IMR-90 (cell line): ENCODE data around the gene HDC. TPM values are rescaled to one million over a fixed set of nuclear protein-coding genes. Genes with fewer than 3 reads are reported as not detected.

Source experiments
- ATAC-seq: fragments of 200-7000 bp; cut with Tn5 transposase; 2 replicates; pipeline ENCODE4 v1.9.1; 2020; ENCODE audit warnings: low read depth, mild to moderate bottlenecking, moderate library complexity
- BruUV-seq: library from RNA; stranded (reverse); fragments of 400-500 nt; replicated peaks from 2 replicates; lab custom pipeline; 2021; lab: Mats Ljungman, UMichigan
- CTCF ChIA-PET: fragments of 300-600 bp; formaldehyde crosslinking; extraction: SDS; loops from one replicate; lab custom pipeline; 2021; ENCODE audit warnings: antibody characterized with exemption; lab: Yijun Ruan, JAX
- POLR2A ChIA-PET: fragments of 300-600 bp; sonication (Branson Sonifier 250); formaldehyde crosslinking; loops from one replicate; lab custom pipeline; 2022; ENCODE audit warnings: antibody characterized with exemption; ENCODE audit not compliant: unreplicated experiment; lab: Charles Lee
- DNase-seq: peaks from one replicate; pipeline ENCODE4 v3.0.0; 2013
- H2AFZ ChIP-seq: replicated peaks from 2 replicates; pipeline ENCODE3; 2013; ENCODE audit warnings: low read length, mild to moderate bottlenecking; ENCODE audit not compliant: poor library complexity
- H2AK5ac ChIP-seq: 2 replicates; pipeline ENCODE4 v1.6.1; 2013; ENCODE audit warnings: low read depth, low read length, inconsistent platforms
- H2AK9ac ChIP-seq: replicated peaks from 2 replicates; pipeline ENCODE3; 2013; ENCODE audit warnings: mild to moderate bottlenecking, low read depth, low read length, moderate library complexity; ENCODE audit not compliant: poor library complexity
- H2BK120ac ChIP-seq: 2 replicates; pipeline ENCODE4 v1.6.1; 2013; ENCODE audit warnings: low read depth, low read length, inconsistent platforms
- H2BK15ac ChIP-seq: 3 replicates; pipeline ENCODE4 v1.6.1; 2013; ENCODE audit warnings: low read depth, low read length, inconsistent platforms
- H2BK20ac ChIP-seq: 2 replicates; pipeline ENCODE4 v1.6.1; 2013; ENCODE audit warnings: low read depth, mild to moderate bottlenecking, inconsistent platforms, low read length, moderate library complexity
- H2BK5ac ChIP-seq: 2 replicates; pipeline ENCODE4 v1.6.1; 2013; ENCODE audit warnings: mild to moderate bottlenecking, low read depth, low read length, inconsistent platforms; ENCODE audit not compliant: poor library complexity, severe bottlenecking
- H3K14ac ChIP-seq: replicated peaks from 2 replicates; pipeline ENCODE4 v1.6.1; 2013; ENCODE audit warnings: low read depth, low read length, inconsistent platforms
- H3K18ac ChIP-seq: 2 replicates; pipeline ENCODE4 v1.6.1; 2013; ENCODE audit warnings: low read depth, low read length, control low read depth
- H3K23ac ChIP-seq: 2 replicates; pipeline ENCODE4 v1.6.1; 2013; ENCODE audit warnings: low read depth, low read length, inconsistent platforms
- H3K27ac ChIP-seq: 2 replicates; pipeline ENCODE4 v1.5.1; 2013; ENCODE audit warnings: mild to moderate bottlenecking, control low read depth, low read length; ENCODE audit not compliant: insufficient read depth
- H3K27me3 ChIP-seq: 2 replicates; pipeline ENCODE4 v1.6.1; 2013; ENCODE audit warnings: low read length; ENCODE audit not compliant: control insufficient read depth, insufficient read depth
- H3K36me3 ChIP-seq: 2 replicates; pipeline ENCODE4 v1.6.1; 2013; ENCODE audit warnings: low read length, mixed read lengths; ENCODE audit not compliant: control insufficient read depth, insufficient read depth
- H3K4ac ChIP-seq: 2 replicates; pipeline ENCODE4 v1.6.1; 2013; ENCODE audit warnings: low read depth, low read length, inconsistent platforms
- H3K4me1 ChIP-seq: 2 replicates; pipeline ENCODE4 v1.6.1; 2013; ENCODE audit warnings: low read length, mixed read lengths; ENCODE audit not compliant: control insufficient read depth, insufficient read depth
- H3K4me2 ChIP-seq: 2 replicates; pipeline ENCODE4 v1.6.1; 2013; ENCODE audit warnings: low read depth, mild to moderate bottlenecking, control low read depth, low read length, moderate library complexity
- H3K4me3 ChIP-seq: 2 replicates; pipeline ENCODE4 v1.5.1; 2013; ENCODE audit warnings: low read depth, mild to moderate bottlenecking, control low read depth, low read length, moderate library complexity; ENCODE audit not compliant: insufficient read depth
- H3K56ac ChIP-seq: 2 replicates; pipeline ENCODE4 v1.6.1; 2013; ENCODE audit warnings: low read length, inconsistent platforms; ENCODE audit not compliant: insufficient read depth; ENCODE audit errors: extremely low read depth
- H3K79me1 ChIP-seq, 2 experiments: 2 replicates each; pipeline ENCODE4 v1.6.1; 2013; ENCODE audit warnings: low read length in 2 of 2, inconsistent platforms in 1 of 2, low read depth in 1 of 2
- H3K9ac ChIP-seq: 2 replicates; pipeline ENCODE4 v1.6.1; 2013; ENCODE audit warnings: low read depth, low read length, control low read depth
- H3K9me1 ChIP-seq: 2 replicates; pipeline ENCODE4 v1.6.1; 2013; ENCODE audit warnings: low read length, inconsistent platforms; ENCODE audit not compliant: insufficient read depth
- H3K9me3 ChIP-seq: 2 replicates; pipeline ENCODE4 v1.6.1; 2013; ENCODE audit warnings: low read length; ENCODE audit not compliant: control insufficient read depth, insufficient read depth
- H4K20me1 ChIP-seq: 2 replicates; pipeline ENCODE4 v1.6.1; 2013; ENCODE audit warnings: low read length, inconsistent platforms; ENCODE audit not compliant: insufficient read depth
- H4K5ac ChIP-seq: 2 replicates; pipeline ENCODE4 v1.6.1; 2013; ENCODE audit warnings: mild to moderate bottlenecking, low read depth, low read length, control low read depth
- H4K8ac ChIP-seq, 2 experiments: 2 replicates each; pipeline ENCODE4 v1.6.1; 2013; ENCODE audit warnings: low read depth in 2 of 2, low read length in 2 of 2, control low read depth in 1 of 2, inconsistent platforms in 1 of 2
- H4K91ac ChIP-seq: 2 replicates; pipeline ENCODE4 v1.6.1; 2013; ENCODE audit warnings: low read depth, low read length, inconsistent platforms; ENCODE audit not compliant: insufficient read depth
- BHLHE40 ChIP-seq: fragments of 150-350 bp; IDR thresholded peaks from 2 replicates; pipeline ENCODE4 v1.6.1; 2016; ENCODE audit warnings: mild to moderate bottlenecking, low read depth, low read length
- CEBPB ChIP-seq: IDR thresholded peaks from 2 replicates; pipeline ENCODE4 v1.6.1; 2012; ENCODE audit warnings: low read depth, low read length, improper control_type of control experiment
- CHD1 ChIP-seq: IDR thresholded peaks from 2 replicates; pipeline ENCODE4 v1.6.1; 2012; ENCODE audit warnings: low read depth, low read length, improper control_type of control experiment
- CTCF ChIP-seq: conservative IDR thresholded peaks from 2 replicates; pipeline ENCODE4 v1.5.1; 2012; ENCODE audit warnings: mild to moderate bottlenecking, low read depth, low read length, improper control_type of control experiment
- FOS ChIP-seq: fragments of 150-350 bp; IDR thresholded peaks from 2 replicates; pipeline ENCODE4 v1.6.1; 2016; ENCODE audit warnings: low read depth, low read length
- MAFK ChIP-seq: IDR thresholded peaks from 2 replicates; pipeline ENCODE4 v1.6.1; 2012; ENCODE audit warnings: low read depth, low read length, improper control_type of control experiment
- MAZ ChIP-seq: IDR thresholded peaks from 2 replicates; pipeline ENCODE4 v1.6.1; 2012; ENCODE audit warnings: low read depth, mild to moderate bottlenecking, low read length, improper control_type of control experiment, moderate library complexity, borderline replicate concordance
- MXI1 ChIP-seq: IDR thresholded peaks from 2 replicates; pipeline ENCODE4 v1.6.1; 2012; ENCODE audit warnings: low read depth, mild to moderate bottlenecking, low read length, moderate library complexity, borderline replicate concordance
- NFE2L2 ChIP-seq: fragments of 150-350 bp; IDR thresholded peaks from 2 replicates; pipeline ENCODE4 v1.6.1; 2016; ENCODE audit warnings: low read depth, mild to moderate bottlenecking, low read length
- POLR2A ChIP-seq: IDR thresholded peaks from 2 replicates; pipeline ENCODE4 v1.6.1; 2012; ENCODE audit warnings: mild to moderate bottlenecking, low read depth, low read length
- RAD21 ChIP-seq: IDR thresholded peaks from 2 replicates; pipeline ENCODE4 v1.6.1; 2012; ENCODE audit warnings: low read length, improper control_type of control experiment
- USF2 ChIP-seq: fragments of 150-350 bp; IDR thresholded peaks from 2 replicates; pipeline ENCODE4 v1.6.1; 2017; ENCODE audit warnings: mild to moderate bottlenecking, antibody characterized with exemption, low read length, low read depth
- WGBS, 2 experiments: methylation state at CpG; one replicate each; pipeline versions ENCODE4 v1.1.5 to v1.1.7; 2013; ENCODE audit warnings: missing lambda C conversion rate in 2 of 2; ENCODE audit not compliant: insufficient read length in 1 of 2; ENCODE audit errors: extremely low coverage in 2 of 2; 5-methylcytosine and 5-hydroxymethylcytosine counted together
- dilution Hi-C: fragments of 300-500 bp; cut with HindIII; formaldehyde crosslinking; loops from one replicate; pipeline ENCODE4 v1.14.3; 2018; ENCODE audit warnings: low sequenced_read_pairs; ENCODE audit not compliant: unreplicated experiment
- in situ Hi-C: fragments of 300-500 bp; cut with MboI; formaldehyde crosslinking; loops from 3 replicates; pipeline ENCODE4 v1.14.3; 2019; ENCODE audit warnings: low sequenced_read_pairs, inconsistent platforms, mixed read lengths
- intact Hi-C: fragments of 100-400 bp; cut with micrococcal nuclease; formaldehyde crosslinking; loops from 2 replicates; pipeline ENCODE4 v1.10.0; 2022
- polyA plus RNA-seq, 3 experiments: library from polyadenylated mRNA; depleted of rRNA; stranded (reverse); fragments of >200 nt; gene quantifications; 2 replicates each; pipeline ENCODE4 v1.2.3, GENCODE V29; 2012; ENCODE audit warnings: low replicate concordance in 1 of 3
- total RNA-seq: library from RNA; depleted of rRNA; stranded (reverse); fragments of >200 nt; gene quantifications from 2 replicates; pipeline ENCODE4 v1.2.3, GENCODE V29; 2012

The HDC gene
- total and polyA plus RNA-seq, 2 of the 4 experiments (the other 2 are of a cell fraction) = not detected

GRCh38 chr15:50257332-50257731 lies 8.2 kb downstream of the HDC start:
- H4K5ac ChIP-seq = 0 out of 2 replicates have a peak overlapping the region, but pooled peaks have one; percentile 19
- H2BK5ac ChIP-seq = peak overlapping the region; percentile 27
- H3K14ac ChIP-seq = peak overlapping the region; percentile 20
- no TSS peak for BruUV-seq
- peak overlapping the region; percentile 53 for H2BK20ac ChIP-seq
- no peak overlapping the region for H2AK9ac ChIP-seq
- no peak overlapping the region for H2AFZ ChIP-seq
- DNase-seq = no peak
- H2AK5ac ChIP-seq = peak overlapping the region; percentile 80
- peak overlapping the region; percentile 63; the same call in 2 of the 3 replicates for H2BK15ac ChIP-seq
- H4K8ac ChIP-seq = peak overlapping the region in 1 of 2 experiments; percentile 27; a peak in 1 of 4 replicates
- dilution Hi-C loops (no loop called here), in situ Hi-C loops (no loop called here), intact Hi-C loops (no loop called here)
- ATAC-seq = no peak
- H3K9me1 ChIP-seq = peaks cover 8% of the 10 kb centered on the region
- H4K91ac ChIP-seq = peak overlapping the region; percentile 59
- 90% methylated on average over 3 of the region's 8 CpGs; no CpG with 5 or more reads in 1 of the 2 experiments for WGBS, 2 experiments
- peaks cover 9% of the 10 kb centered on the region; the same call in 1 of the 2 replicates for H3K27me3 ChIP-seq
- H3K9me3 ChIP-seq = no peaks in the 10 kb centered on the region
- no peak overlapping the region for H3K4me3 ChIP-seq
- H3K18ac ChIP-seq = peak overlapping the region; percentile 13; the same call in 1 of the 2 replicates
- H3K4me2 ChIP-seq = no peak overlapping the region
- peak overlapping the region; percentile 52 for H3K4ac ChIP-seq
- no peaks in the 10 kb centered on the region for H3K79me1 ChIP-seq
- H3K36me3 ChIP-seq = no peaks in the 10 kb centered on the region
- 0 out of 2 replicates have a peak overlapping the region, but pooled peaks have one; percentile 36 for H3K23ac ChIP-seq
- H3K56ac ChIP-seq = no peak overlapping the region
- peak overlapping the region; percentile 58 for H2BK120ac ChIP-seq
- ChIA-PET CTCF (interaction anchor here (1.2 kb wide), 1 partner anchor 15 kb away, joined by 3 read pairs; no protein-coding TSS in a partner anchor), POLR2A (no interaction called here)
- TF ChIP-seq FOS (no peak), CEBPB (no peak), MAZ (no peak), MXI1 (no peak), BHLHE40 (no peak), POLR2A (no peak), MAFK (no peak), RAD21 (no peak), USF2 (no peak), CTCF (no peak), NFE2L2 (no peak), CHD1 (no peak)
- H3K27ac ChIP-seq = no peak overlapping the region
- H4K20me1 ChIP-seq = no peaks in the 10 kb centered on the region
- peaks cover 10% of the 10 kb centered on the region for H3K4me1 ChIP-seq
- no peak overlapping the region for H3K9ac ChIP-seq
